Muscle layer of colon (tissue), 2 donors: ENCODE measurements around the gene ADH1C.
"Not testable (repeated sequence)": the region's sequence is repeated elsewhere in the genome, so short reads cannot be mapped to it uniquely, and the experiment has no call there.

Experiments
- H3K27ac ChIP-seq: one replicate; pipeline ENCODE4 v1.7.0; 2013; ENCODE audit warnings: low read depth, mild to moderate bottlenecking, low read length, moderate library complexity
- H3K27me3 ChIP-seq, 2 donors: one replicate each; pipeline ENCODE4 v1.7.0; 2013; ENCODE audit warnings: low read length in 2 of 2, mild to moderate bottlenecking in 2 of 2; ENCODE audit not compliant: insufficient read depth in 2 of 2, control insufficient read depth in 1 of 2
- H3K36me3 ChIP-seq: one replicate; pipeline ENCODE4 v1.7.0; 2013; ENCODE audit warnings: mild to moderate bottlenecking, low read length; ENCODE audit not compliant: insufficient read depth
- H3K4me1 ChIP-seq: one replicate; pipeline ENCODE4 v1.7.0; 2013; ENCODE audit warnings: mild to moderate bottlenecking, low read length; ENCODE audit not compliant: insufficient read depth
- H3K4me3 ChIP-seq, 2 donors: one replicate each; pipeline ENCODE4 v1.7.0; 2013; ENCODE audit warnings: low read length in 2 of 2, low read depth in 1 of 2, mild to moderate bottlenecking in 1 of 2, moderate library complexity in 1 of 2
- H3K9ac ChIP-seq: one replicate; pipeline ENCODE4 v1.7.0; 2013; ENCODE audit warnings: low read length
- H3K9me3 ChIP-seq: one replicate; pipeline ENCODE4 v1.7.0; 2013; ENCODE audit warnings: mild to moderate bottlenecking, low read length
- donor health status: abdominal sarcoma.
- donor health status: Adenocarcinoma of cecum.

Gene ADH1C

GRCh38 chr4:99379571-99379970 lies 27.0 kb upstream of the ADH1C start:
- Histone ChIP-seq H3K36me3 (no peaks in the 10 kb centered on the region), H3K9ac (no peak overlapping the region), H3K4me3 (no peak overlapping the region), H3K27me3 (no peaks in the 10 kb centered on the region), H3K27ac (no peak overlapping the region), H3K9me3 (peaks cover 8% of the 10 kb centered on the region), H3K4me1 (peaks cover 19% of the 10 kb centered on the region)

DNA sequence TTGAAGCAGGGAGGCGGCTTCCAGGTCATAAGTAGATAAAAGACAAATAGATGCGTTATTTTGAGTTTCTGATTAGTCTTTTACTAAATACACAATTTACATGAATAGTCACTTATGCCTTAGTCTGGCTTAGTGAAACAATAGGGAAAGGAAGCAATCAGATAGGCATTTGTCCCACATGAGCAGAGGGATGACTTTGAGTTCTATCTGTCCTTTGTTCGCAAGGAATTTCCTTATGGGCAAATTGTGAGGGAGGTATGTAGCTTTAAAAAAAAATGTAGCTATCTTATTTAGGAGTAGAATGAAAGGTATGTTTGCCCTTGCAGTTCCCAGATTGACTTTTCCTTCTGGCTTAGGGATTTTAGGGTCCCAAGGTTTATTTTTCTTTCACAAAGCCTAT lies 26.3 kb upstream of the ADH1C start:
- H3K4me3 ChIP-seq: no peak overlapping the region
- no peaks in the 10 kb centered on the region for H3K27me3 ChIP-seq
- no peak overlapping the region for H3K9ac ChIP-seq
- H3K4me1 ChIP-seq: peaks cover 14% of the 10 kb centered on the region
- H3K36me3 ChIP-seq: no peaks in the 10 kb centered on the region
- peaks cover 8% of the 10 kb centered on the region for H3K9me3 ChIP-seq
- no peak overlapping the region for H3K27ac ChIP-seq

- not testable (repeated sequence) for H3K4me3 ChIP-seq, H3K9me3 ChIP-seq, H3K9ac ChIP-seq, H3K27ac ChIP-seq, H3K36me3 ChIP-seq, H3K27me3 ChIP-seq, H3K4me1 ChIP-seq
These were observed 24.8 kb upstream of the ADH1C start for GRCh38 chr4:99377341-99377740.

DNA sequence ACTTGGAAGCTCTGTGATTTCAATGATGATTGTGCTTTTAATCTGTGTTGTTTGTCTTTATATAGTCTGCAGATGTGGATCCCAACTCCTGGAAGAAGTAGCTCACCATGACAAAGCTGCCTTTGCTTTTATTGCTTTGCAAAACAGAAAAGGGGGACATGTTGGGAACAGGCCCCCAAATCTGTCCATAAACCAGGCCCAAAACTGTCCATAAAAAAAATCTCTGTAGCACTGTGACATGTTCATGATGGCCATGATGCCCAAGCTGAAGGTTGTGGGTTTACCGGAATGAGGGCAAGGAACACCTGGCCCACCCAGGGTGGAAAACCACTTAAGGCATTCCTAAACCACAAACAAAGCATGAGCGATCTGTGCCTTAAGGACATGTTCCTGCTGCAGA lies 19.9 kb upstream of the ADH1C start:
- H3K4me1 ChIP-seq, H3K4me3 ChIP-seq, H3K27me3 ChIP-seq, H3K27ac ChIP-seq, H3K9ac ChIP-seq, H3K9me3 ChIP-seq, H3K36me3 ChIP-seq: not testable (repeated sequence)

GRCh38 chr4:99367817-99368216 lies 15.3 kb upstream of the ADH1C start:
- H3K4me3 ChIP-seq, H3K9ac ChIP-seq, H3K36me3 ChIP-seq, H3K9me3 ChIP-seq, H3K27me3 ChIP-seq, H3K4me1 ChIP-seq, H3K27ac ChIP-seq: not testable (repeated sequence)

- Histone ChIP-seq H3K27ac (no peak overlapping the region), H3K9me3 (no peaks in the 10 kb centered on the region), H3K4me1 (no peaks in the 10 kb centered on the region), H3K4me3 (no peak overlapping the region), H3K27me3 (no peaks in the 10 kb centered on the region), H3K9ac (no peak overlapping the region), H3K36me3 (no peaks in the 10 kb centered on the region)
These were observed 13.9 kb upstream of the ADH1C start for GRCh38 chr4:99366491-99366890.

DNA sequence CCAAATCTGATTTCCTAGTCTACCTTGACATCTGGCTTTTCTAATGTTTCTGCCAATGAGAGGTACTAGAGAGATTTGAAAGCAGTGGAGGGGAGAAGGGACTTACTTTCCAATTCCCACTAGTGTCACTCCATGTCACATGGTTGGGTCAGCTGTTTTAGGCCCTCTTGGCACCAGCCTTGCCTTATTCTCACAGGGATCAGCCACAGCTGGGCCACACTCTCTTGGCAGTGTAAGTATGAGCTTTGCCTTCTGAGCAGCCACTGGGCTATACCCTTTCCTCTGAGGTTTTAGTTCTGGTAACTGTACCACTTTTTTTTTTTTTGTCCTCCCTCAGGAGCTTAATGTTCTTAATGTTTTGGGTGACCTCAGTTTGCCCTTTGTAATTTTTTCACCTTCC lies 10.2 kb upstream of the ADH1C start:
- Histone ChIP-seq H3K36me3 (no peaks in the 10 kb centered on the region), H3K9me3 (no peaks in the 10 kb centered on the region), H3K4me1 (no peaks in the 10 kb centered on the region), H3K27ac (no peak overlapping the region), H3K27me3 (no peaks in the 10 kb centered on the region), H3K9ac (no peak overlapping the region), H3K4me3 (no peak overlapping the region)

- no peak overlapping the region for H3K9ac ChIP-seq
- no peak overlapping the region for H3K27ac ChIP-seq
These were observed 9.3 kb upstream of the ADH1C start for GRCh38 chr4:99361899-99362275.

DNA sequence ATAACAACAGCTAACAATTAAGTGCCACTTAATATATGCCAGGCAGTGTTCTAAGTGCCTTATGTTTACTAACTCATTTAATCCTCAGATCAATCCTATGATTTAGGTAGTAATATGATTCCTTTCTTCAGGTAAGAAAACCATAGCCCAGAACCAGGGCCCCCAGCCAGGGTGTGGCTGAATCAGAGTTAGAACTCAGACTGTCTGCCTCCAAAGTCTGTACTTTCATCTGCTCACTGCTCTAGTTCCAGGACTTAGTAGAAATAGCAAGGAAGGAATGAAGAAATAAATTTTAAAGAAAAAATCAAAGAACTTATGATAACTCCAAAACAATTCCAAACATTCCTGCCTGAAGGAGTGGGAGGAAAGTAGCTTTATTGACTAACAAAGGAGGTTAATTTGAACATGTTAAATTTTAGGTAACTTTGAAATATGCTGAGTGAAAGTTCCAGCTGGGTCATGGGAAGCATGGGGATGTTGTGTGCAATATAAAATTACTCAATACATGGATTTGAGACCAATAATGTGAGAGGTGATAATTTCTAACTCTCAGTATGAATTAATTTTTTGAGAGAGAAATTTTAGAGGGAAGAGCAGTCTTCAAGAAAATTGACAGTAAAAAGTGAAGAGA lies 8.8 kb upstream of the ADH1C start:
- H3K36me3 ChIP-seq: no peaks in the 10 kb centered on the region
- no peaks in the 10 kb centered on the region for H3K4me1 ChIP-seq
- H3K9me3 ChIP-seq: no peaks in the 10 kb centered on the region
- no peaks in the 10 kb centered on the region for H3K27me3 ChIP-seq
- H3K9ac ChIP-seq: no peak overlapping the region
- H3K4me3 ChIP-seq: no peak overlapping the region
- H3K27ac ChIP-seq: no peak overlapping the region

More at GRCh38 chr4:99361899-99362275, 9.3 kb upstream of the ADH1C start:
- Histone ChIP-seq H3K4me1 (no peaks in the 10 kb centered on the region), H3K4me3 (no peak overlapping the region), H3K36me3 (no peaks in the 10 kb centered on the region), H3K9me3 (no peaks in the 10 kb centered on the region), H3K27me3 (no peaks in the 10 kb centered on the region)

- Histone ChIP-seq H3K9me3 (no peaks in the 10 kb centered on the region), H3K36me3 (no peaks in the 10 kb centered on the region), H3K27me3 (no peaks in the 10 kb centered on the region), H3K27ac (no peak overlapping the region), H3K9ac (no peak overlapping the region), H3K4me1 (no peaks in the 10 kb centered on the region), H3K4me3 (no peak overlapping the region)
These were observed 7.1 kb upstream of the ADH1C start for GRCh38 chr4:99359480-99360204.

GRCh38 chr4:99357948-99358347 lies 5.4 kb upstream of the ADH1C start:
- Histone ChIP-seq H3K36me3 (no peaks in the 10 kb centered on the region), H3K9ac (no peak overlapping the region), H3K27ac (no peak overlapping the region)

GRCh38 chr4:99356992-99357391 lies 4.4 kb upstream of the ADH1C start:
- H3K36me3 ChIP-seq: no peaks in the 10 kb centered on the region
- no peak overlapping the region for H3K9ac ChIP-seq
- no peak overlapping the region for H3K27ac ChIP-seq
- H3K27me3 ChIP-seq: no peaks in the 10 kb centered on the region
- H3K4me1 ChIP-seq: peaks cover 6% of the 10 kb centered on the region
- no peak overlapping the region for H3K4me3 ChIP-seq
- H3K9me3 ChIP-seq: no peaks in the 10 kb centered on the region

More at GRCh38 chr4:99357948-99358347, 5.4 kb upstream of the ADH1C start:
- Histone ChIP-seq H3K9me3 (no peaks in the 10 kb centered on the region), H3K4me1 (peaks cover 2% of the 10 kb centered on the region), H3K4me3 (no peak overlapping the region), H3K27me3 (no peaks in the 10 kb centered on the region)
